Heart left ventricle (tissue), 16 donors: ENCODE measurements around the gene USE1. TPM values are rescaled to one million over a fixed set of nuclear protein-coding genes. Genes with fewer than 3 reads are reported as not detected.

ENCODE experiments used
- ATAC-seq, 4 donors: fragments of 200-7000 bp; cut with Tn5 transposase; one replicate each; pipeline ENCODE4 v1.9.1; 2020 to 2022; ENCODE audit warnings: moderate library complexity in 4 of 4, mild to moderate bottlenecking in 3 of 4, moderate number of reproducible peaks in 1 of 4
- DNase-seq, 5 donors: peaks; one replicate each; pipeline ENCODE4 v3.0.0-alpha.2; 2020
- H3K27ac ChIP-seq, 12 donors: fragments of 200-600 bp; sonication (generic) in 4 of 12; one replicate each; pipeline versions ENCODE4 v1.5.0 to v1.8.0; 2016 to 2022; ENCODE audit warnings: mild to moderate bottlenecking in 2 of 12
- H3K27me3 ChIP-seq, 9 donors: fragments of 200-600 bp; sonication (generic) in 2 of 9; one replicate each; pipeline versions ENCODE4 v1.5.1 to v1.8.0; 2016 to 2022; ENCODE audit warnings: mild to moderate bottlenecking in 3 of 9
- H3K36me3 ChIP-seq, 9 donors: fragments of 200-600 bp; sonication (generic) in 2 of 9; one replicate each; pipeline versions ENCODE4 v1.5.0 to v1.8.0; 2018 to 2022; ENCODE audit warnings: mild to moderate bottlenecking in 2 of 9
- H3K4me1 ChIP-seq, 12 donors: fragments of 200-600 bp; sonication (generic) in 4 of 12; one replicate each; pipeline versions ENCODE4 v1.5.0 to v1.8.0; 2016 to 2022; ENCODE audit warnings: mild to moderate bottlenecking in 3 of 12
- H3K4me3 ChIP-seq, 12 donors: fragments of 200-600 bp; sonication (generic) in 4 of 12; one replicate each; pipeline versions ENCODE4 v1.5.0 to v1.8.0; 2017 to 2022; ENCODE audit warnings: mild to moderate bottlenecking in 9 of 12, moderate library complexity in 4 of 12
- H3K9me3 ChIP-seq, 12 donors: fragments of 200-600 bp; sonication (generic) in 4 of 12; one replicate each; pipeline versions ENCODE4 v1.5.0 to v1.8.0; 2016 to 2022; ENCODE audit warnings: mild to moderate bottlenecking in 1 of 12
- CTCF ChIP-seq, 12 donors: fragments of 200-600 bp; sonication (generic) in 4 of 12; IDR thresholded peaks; one replicate each; pipeline versions ENCODE4 v1.5.0 to v1.8.0; 2018 to 2022; ENCODE audit warnings: antibody characterized with exemption in 12 of 12, mild to moderate bottlenecking in 5 of 12
- POLR2A ChIP-seq, 2 donors: fragments of 450-650 bp; IDR thresholded peaks; one replicate each; pipeline ENCODE4 v1.6.1; 2017; ENCODE audit warnings: antibody characterized with exemption in 2 of 2, mild to moderate bottlenecking in 2 of 2, moderate library complexity in 2 of 2
- WGBS, 4 donors: extraction: QIAGEN DNeasy Blood & Tissue Kit in 2 of 4; methylation state at CpG; one replicate each; pipeline versions ENCODE4 v1.1.5 to v1.1.7; 2013 to 2018; 5-methylcytosine and 5-hydroxymethylcytosine counted together
- intact Hi-C, 10 donors: fragments of 100-400 bp; cut with DNase I; formaldehyde crosslinking; loops; one replicate each; pipeline versions ENCODE4 v1.11.1 to v1.14.2; 2022
- polyA plus RNA-seq, 2 donors: library from polyadenylated mRNA; stranded (reverse); fragments of 200-250 nt; gene quantifications; one replicate each; pipeline ENCODE4 v1.2.3, GENCODE V29; 2013
- total RNA-seq, 9 donors: library from RNA; depleted of rRNA in 2 of 9; stranded (reverse); fragments of >200 nt in 2 of 9; fragmentation: NEBNext Ultra II Directional in 3 of 9; extraction: Animal tissue kit (Norgen Biotek cat#: 25700) in 3 of 9; gene quantifications; one replicate each; pipeline versions ENCODE4 v1.1.0 to v1.2.4, GENCODE V29; 2016 to 2023
- donor health status: ischemic (EF 13 %, LVEDD 7.1; RV severe dilation, severe dysfunction).
- donor health status: healthy with polysubstance abuse.
- donor health status: DM: no; HTN: yes; CAD: no.
- donor health status: DM: no; HTN: no; CAD: no.
- donor health status: ischemic (EF 25% LVEDD 6.9; RV normal size, moderate dysfunction).
- donor health status: ischemic (EF 25% LVEDD 5.7; RV mildly dilated, moderate dysfunction).
- donor health status: healthy.
- donor health status: DM: yes; HTN: yes; CAD: no.
- donor health status: ischemic (EF 35%, LVEDD 5.7; RV mildly dilated, moderate dysfunction).
- donor health status: nonischemic (EF 11% LVEDD 7.7; RV severe dilation, severe dysfunction).
- donor health status: DM: yes; HTN: yes; CAD: no.
- donor health status: PGD.
- donor health status: ischemic (EF 29% LVEDD 5.4; RV normal size, mild dysfunction).
- donor health status: nonischemic (EF 23%, LVEDD 6.1; RV moderate dilation, normal function).

Gene USE1
- total and polyA plus RNA-seq, 11 donors = 22.5 to 69.6 (median 26.7) TPM

DNA sequence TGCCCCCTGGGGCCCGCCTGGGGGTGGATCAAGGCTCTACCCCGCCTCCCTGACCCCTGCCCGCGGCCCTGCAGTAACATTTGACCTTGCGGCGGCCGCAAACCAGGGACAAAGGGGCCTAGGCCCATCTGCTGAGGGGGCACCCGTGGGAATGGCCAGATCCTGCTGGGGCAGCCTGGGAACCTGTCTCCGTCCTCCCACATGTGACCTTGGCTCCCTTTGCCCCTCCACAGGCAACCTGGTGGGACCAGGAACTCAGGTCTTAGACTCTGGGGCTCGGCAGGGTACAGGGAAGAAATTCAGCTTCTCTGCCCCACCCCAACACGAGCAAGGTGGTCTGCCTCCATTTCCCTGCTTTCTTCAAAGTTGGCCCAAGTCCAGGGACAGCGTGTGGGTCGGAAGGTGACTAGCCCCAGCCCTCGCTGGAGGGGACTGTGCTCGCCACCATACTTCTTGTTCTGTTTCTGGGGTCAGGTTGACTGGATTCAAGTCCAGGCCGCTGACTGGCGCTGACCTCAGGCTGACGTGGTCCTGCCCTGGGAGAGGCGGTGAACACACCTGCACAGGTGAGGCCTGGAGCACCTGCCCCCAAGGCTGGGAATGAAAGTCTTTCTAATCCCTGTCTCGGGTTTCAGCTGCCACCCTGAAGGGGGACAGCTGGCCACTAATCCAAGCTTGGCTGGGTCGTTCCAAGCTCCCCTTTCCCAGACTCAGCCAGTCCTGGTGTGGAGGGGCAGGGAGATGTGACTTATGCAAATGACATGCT, 33.0 kb downstream of the USE1 start:
- H3K9me3 ChIP-seq = no peaks in the 10 kb centered on the region
- no peak overlapping the region for H3K4me3 ChIP-seq
- WGBS, 4 donors = 60 to 72% (median 70%) methylated on average over 10 to 21 of the region's 21 CpGs
- peaks cover 0 to 21% (median 7%) of the 10 kb centered on the region in 9 donors for H3K36me3 ChIP-seq
- no peak for ATAC-seq
- H3K27ac ChIP-seq = no peak overlapping the region
- no peak for DNase-seq
- H3K27me3 ChIP-seq = no peaks in the 10 kb centered on the region
- intact Hi-C loops = no loop called here
- no peak for TF ChIP-seq POLR2A (IDR thresholded peaks at IDR 0.05)
- no peak for TF ChIP-seq CTCF (IDR thresholded peaks at IDR 0.05)
- H3K4me1 ChIP-seq = peaks cover 0 to 27% (median 14%) of the 10 kb centered on the region in 12 donors

DNA sequence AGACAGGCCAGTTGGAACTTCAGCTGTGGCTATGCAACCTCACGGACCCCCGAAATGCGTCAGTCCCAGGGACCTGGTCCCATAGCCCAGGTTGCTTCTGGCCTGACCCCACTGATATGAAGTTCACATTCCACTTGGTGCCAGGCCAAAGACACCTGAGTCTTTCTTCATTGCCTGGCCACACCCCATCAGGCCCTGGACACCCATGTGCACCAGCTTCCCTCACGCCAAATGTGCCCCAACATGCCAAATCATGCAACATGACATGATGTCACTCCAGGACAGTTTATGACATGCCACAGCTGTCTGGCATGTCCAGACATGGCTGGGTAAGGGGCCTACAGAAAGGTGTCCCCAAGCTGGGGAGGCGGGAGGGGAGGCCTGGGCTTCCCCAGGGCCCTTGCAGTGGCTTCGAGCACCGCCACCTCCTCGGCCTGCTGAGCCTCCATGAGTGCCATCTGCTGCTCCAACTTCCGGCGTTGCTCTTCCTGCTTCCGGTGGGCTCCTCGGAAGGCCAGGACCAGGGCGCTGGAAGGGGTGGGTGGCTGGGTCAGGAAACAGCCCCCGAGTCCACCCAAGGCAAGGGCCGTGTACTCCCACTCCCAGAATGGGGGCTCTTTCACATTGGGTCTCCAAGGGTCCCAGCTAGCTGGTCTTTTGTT, 34.9 kb downstream of the USE1 start:
- Histone ChIP-seq H3K27me3 (no peaks in the 10 kb centered on the region), H3K27ac (no peak overlapping the region), H3K4me3 (no peak overlapping the region), H3K9me3 (no peaks in the 10 kb centered on the region), H3K4me1 (peaks cover 0 to 17% (median 11%) of the 10 kb centered on the region in 12 donors), H3K36me3 (peaks cover 0 to 36% (median 11%) of the 10 kb centered on the region in 9 donors)
- intact Hi-C loops = no loop called here
- no peak for ATAC-seq
- no peak for DNase-seq
- WGBS, 4 donors = 81 to 96% (median 83%) methylated on average over 6 to 15 of the region's 15 CpGs
- no peak for TF ChIP-seq POLR2A (IDR thresholded peaks at IDR 0.05)
- no peak for TF ChIP-seq CTCF (IDR thresholded peaks at IDR 0.05)

GRCh38 chr19:17254636-17255035, 39.5 kb downstream of the USE1 start:
- peaks cover 0 to 63% (median 23%) of the 10 kb centered on the region in 9 donors for H3K36me3 ChIP-seq
- intact Hi-C loops = no loop called here
- H3K4me3 ChIP-seq = no peak overlapping the region
- no peak for DNase-seq
- H3K4me1 ChIP-seq = no peaks in the 10 kb centered on the region
- TF ChIP-seq CTCF (IDR thresholded peaks at IDR 0.05) = no peak
- no peak for TF ChIP-seq POLR2A (IDR thresholded peaks at IDR 0.05)
- H3K27ac ChIP-seq = no peak overlapping the region
- H3K9me3 ChIP-seq = peaks cover 0 to 8% (median 1%) of the 10 kb centered on the region in 12 donors
- ATAC-seq = no peak
- 86 to 88% (median 86%) methylated on average over 10 of the region's 10 CpGs for whole genome bisulfite sequencing, 4 donors
- no peaks in the 10 kb centered on the region for H3K27me3 ChIP-seq

DNA sequence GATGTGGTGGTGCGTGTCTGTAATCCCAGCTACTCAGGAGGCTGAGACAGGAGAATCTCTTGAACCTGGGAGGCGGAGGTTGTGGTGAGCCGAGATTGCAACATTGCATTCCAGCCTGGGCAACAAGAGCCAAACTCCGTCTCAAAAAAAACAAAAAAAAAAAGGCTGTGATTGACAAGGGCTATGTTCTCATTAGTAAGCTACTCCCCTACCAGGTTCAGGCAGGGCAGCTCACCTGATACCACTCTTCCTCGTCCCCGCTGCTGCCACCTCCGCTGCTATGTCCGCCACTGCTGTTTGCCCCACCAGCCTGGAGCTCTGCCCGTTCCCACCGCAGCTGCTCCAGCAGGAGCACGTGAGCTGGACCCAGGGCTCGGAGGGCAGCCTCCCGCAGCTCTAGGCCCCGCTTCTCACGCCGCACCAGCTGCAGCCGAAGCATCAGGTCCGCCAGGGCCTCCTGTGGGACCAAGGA, 40.0 kb downstream of the USE1 start:
- no peak overlapping the region for H3K4me3 ChIP-seq
- intact Hi-C loops = no loop called here
- 71 to 78% (median 77%) methylated on average over 18 of the region's 18 CpGs for WGBS, 4 donors

More for the DNA sequence above, 40.0 kb downstream of the USE1 start:
- Histone ChIP-seq H3K27me3 (no peaks in the 10 kb centered on the region), H3K9me3 (peaks cover 0 to 12% (median 2%) of the 10 kb centered on the region in 12 donors), H3K36me3 (peaks cover 0 to 65% (median 21%) of the 10 kb centered on the region in 9 donors), H3K27ac (no peak overlapping the region), H3K4me1 (no peaks in the 10 kb centered on the region)
- DNase-seq = no peak
- TF ChIP-seq CTCF (IDR thresholded peaks at IDR 0.05) (no peak), POLR2A (IDR thresholded peaks at IDR 0.05) (no peak)
- ATAC-seq = no peak
